ENCODE data around the gene GRIK2.
A peak's percentile ranks its signal among the peaks of the same experiment; 100 is the strongest.

GRIK2 gene

GRCh38 chr6:101703311-101703710 is 309.8 kb downstream of the GRIK2 start:
- TF ChIP-seq CTCF (IDR thresholded peaks at IDR 0.05; ENCODE audit: insufficient read depth, low read depth, low read length, missing control alignments), result no peak
- DNase-seq (ENCODE audit: low read depth), result no peak
- no peak overlapping the region for H3K4me3 ChIP-seq (ENCODE audit: low read depth, low read length)

- no peak for DNase-seq (ENCODE audit: low read depth)
- no peak for TF ChIP-seq CTCF (IDR thresholded peaks at IDR 0.05; ENCODE audit: insufficient read depth, low read depth, low read length, missing control alignments)
- no peak overlapping the region for H3K4me3 ChIP-seq (ENCODE audit: low read depth, low read length)
Measured at GRCh38 chr6:101705866-101706265, 312.4 kb downstream of the GRIK2 start.

DNA sequence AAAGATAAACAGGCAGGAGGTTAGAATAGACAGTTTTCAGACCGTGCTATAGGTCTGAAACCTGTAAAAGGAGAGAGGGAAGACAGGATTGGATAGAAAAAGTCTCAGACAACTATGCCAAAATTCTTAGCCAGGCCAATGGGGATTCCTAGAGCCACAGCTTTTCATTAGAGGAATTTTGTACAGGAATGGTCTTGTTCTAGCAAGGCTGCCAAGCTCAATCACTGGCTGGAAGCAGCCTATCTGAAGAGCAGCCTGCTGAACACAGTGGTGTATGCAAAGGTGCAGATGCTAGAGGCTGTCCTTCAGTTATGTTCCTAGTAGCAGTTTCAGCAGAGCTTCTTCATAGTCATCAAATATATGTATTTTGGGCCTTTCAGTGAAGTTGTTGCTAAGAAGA is 313.1 kb downstream of the GRIK2 start:
- H3K4me3 ChIP-seq (ENCODE audit: low read depth, low read length), result no peak overlapping the region
- DNase-seq (ENCODE audit: low read depth), result no peak
- TF ChIP-seq CTCF (IDR thresholded peaks at IDR 0.05; ENCODE audit: insufficient read depth, low read depth, low read length, missing control alignments), result no peak

DNA sequence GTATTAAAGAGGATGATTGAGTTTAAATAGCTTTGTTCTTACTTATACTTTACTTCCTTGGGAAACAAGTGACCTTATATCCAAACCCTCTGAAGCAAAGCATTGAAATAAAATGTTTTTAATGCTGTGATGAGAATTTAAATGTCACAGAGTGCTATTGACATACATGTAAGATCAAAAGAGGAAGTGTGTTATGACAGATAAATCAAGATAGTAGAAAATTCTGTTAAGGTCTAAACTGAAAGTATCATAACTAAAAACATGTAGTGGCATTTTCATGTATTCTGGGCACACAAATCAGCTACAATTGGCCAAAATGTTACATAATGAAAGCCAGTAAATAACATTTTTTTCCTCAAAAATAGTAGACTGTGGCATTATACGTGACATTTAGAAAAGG is 318.0 kb downstream of the GRIK2 start:
- no peak overlapping the region for H3K4me3 ChIP-seq (ENCODE audit: low read depth, low read length)
- peak; percentile 2 for DNase-seq (ENCODE audit: low read depth)
- no peak for TF ChIP-seq CTCF (IDR thresholded peaks at IDR 0.05; ENCODE audit: insufficient read depth, low read depth, low read length, missing control alignments)

- H3K4me3 ChIP-seq (ENCODE audit: low read depth, low read length), result no peak overlapping the region
- TF ChIP-seq CTCF (IDR thresholded peaks at IDR 0.05; ENCODE audit: insufficient read depth, low read depth, low read length, missing control alignments), result no peak
- no peak for DNase-seq (ENCODE audit: low read depth)
Measured at GRCh38 chr6:101716387-101716786, 322.9 kb downstream of the GRIK2 start.

- no peak for TF ChIP-seq CTCF (IDR thresholded peaks at IDR 0.05; ENCODE audit: insufficient read depth, low read depth, low read length, missing control alignments)
- no peak for DNase-seq (ENCODE audit: low read depth)
- H3K4me3 ChIP-seq (ENCODE audit: low read depth, low read length), result no peak overlapping the region
Measured at GRCh38 chr6:101716810-101717209, 323.3 kb downstream of the GRIK2 start.

DNA sequence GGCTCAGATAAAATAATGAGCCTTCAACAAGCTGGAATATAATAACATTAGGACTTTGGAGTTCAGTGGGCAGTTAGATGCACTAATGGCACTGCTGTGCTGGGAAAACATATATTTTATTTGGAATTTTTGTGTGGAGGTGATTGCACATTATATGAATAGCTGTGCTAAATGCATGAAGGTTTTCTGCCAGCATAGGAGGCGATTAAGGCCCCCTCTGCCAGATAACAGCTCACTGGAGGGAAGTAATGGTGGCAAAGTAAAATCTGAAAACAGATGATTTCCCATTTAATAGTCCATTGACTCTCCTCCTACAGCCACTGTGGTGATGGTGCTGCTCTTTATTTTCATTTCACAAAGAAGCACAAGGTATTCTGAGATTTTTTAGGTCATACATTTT is 326.0 kb downstream of the GRIK2 start:
- no peak for DNase-seq (ENCODE audit: low read depth)
- no peak for TF ChIP-seq CTCF (IDR thresholded peaks at IDR 0.05; ENCODE audit: insufficient read depth, low read depth, low read length, missing control alignments)

More for the DNA sequence above, 326.0 kb downstream of the GRIK2 start:
- H3K4me3 ChIP-seq (ENCODE audit: low read depth, low read length), result no peak overlapping the region
